GM12878 (cell line): ENCODE measurements around the gene TAPBP. TPM values are rescaled to one million over a fixed set of nuclear protein-coding genes. Genes with fewer than 3 reads are reported as not detected.

Experiments used
- ATAC-seq: fragments of 200-7000 bp; cut with Tn5 transposase; 3 replicates; pipeline ENCODE4 v1.9.1; 2020; ENCODE audit warnings: mild to moderate bottlenecking, moderate library complexity
- BruUV-seq: library from RNA; stranded (reverse); fragments of 400-500 nt; replicated peaks from 2 replicates; lab custom pipeline; 2021; lab: Mats Ljungman, UMichigan
- CTCF ChIA-PET: fragments of 300-600 bp; sonication (Branson Sonifier 250); formaldehyde crosslinking; extraction: SDS; loops from one replicate; lab custom pipeline; 2021; ENCODE audit warnings: inconsistent platforms; lab: Yijun Ruan, JAX
- POLR2A ChIA-PET: fragments of 350-600 bp; formaldehyde crosslinking; extraction: SDS; loops from one replicate; lab custom pipeline; 2021; ENCODE audit warnings: inconsistent platforms; lab: Charles Lee
- RAD21 ChIA-PET: fragments of 300-600 bp; sonication (Branson Sonifier 250); formaldehyde crosslinking; loops from one replicate; lab custom pipeline; 2023; ENCODE audit warnings: antibody characterized with exemption; ENCODE audit not compliant: unreplicated experiment; lab: Charles Lee
- SMC1A ChIA-PET: fragments of 300-600 bp; sonication (Branson Sonifier 250); formaldehyde crosslinking; loops from one replicate; lab custom pipeline; 2023; ENCODE audit not compliant: unreplicated experiment, uncharacterized antibody; lab: Charles Lee
- DNase-seq: peaks from one replicate; pipeline ENCODE4 v3.0.0-alpha.2; 2011; ENCODE audit warnings: low read depth, low spot score
- FAIRE-seq: peaks from 3 replicates; lab custom pipeline; 2011; peaks lifted over from hg19 to GRCh38; lab: Jason Lieb, UNC
- H2AFZ ChIP-seq: 2 replicates; pipeline ENCODE4 v1.6.0; 2011; ENCODE audit warnings: low read depth, low read length, control low read depth; ENCODE audit not compliant: control insufficient read depth
- H3K27ac ChIP-seq: 2 replicates; pipeline ENCODE4 v1.5.1; 2011; ENCODE audit warnings: control low read depth; ENCODE audit not compliant: control insufficient read depth, insufficient read depth
- H3K27me3 ChIP-seq, 2 experiments: replicated peaks in 1 of 2; 2 replicates each; pipeline versions ENCODE4 v1.6.0 to v1.6.1; 2011; ENCODE audit warnings: low read length in 1 of 2; ENCODE audit not compliant: control insufficient read depth in 2 of 2, insufficient read depth in 2 of 2
- H3K36me3 ChIP-seq, 2 experiments: 2 replicates each; pipeline ENCODE4 v1.5.1; 2011; ENCODE audit warnings: low read length in 1 of 2; ENCODE audit not compliant: control insufficient read depth in 2 of 2, insufficient read depth in 2 of 2
- H3K4me1 ChIP-seq: 2 replicates; pipeline ENCODE4 v1.6.1; 2011; ENCODE audit warnings: mild to moderate bottlenecking, low read length, moderate library complexity, mixed read lengths; ENCODE audit not compliant: control insufficient read depth, insufficient read depth
- H3K4me2 ChIP-seq: 2 replicates; pipeline ENCODE4 v1.6.0; 2011; ENCODE audit warnings: control low read depth; ENCODE audit not compliant: control insufficient read depth, insufficient read depth
- H3K4me3 ChIP-seq: fragments of 200-600 bp; sonication (generic); 2 replicates; pipeline ENCODE4 v1.5.1; 2016
- H3K79me2 ChIP-seq: 2 replicates; pipeline ENCODE4 v1.6.0; 2011; ENCODE audit warnings: low read length; ENCODE audit not compliant: control insufficient read depth, insufficient read depth
- H3K9ac ChIP-seq: 2 replicates; pipeline ENCODE4 v1.8.0; 2011; ENCODE audit warnings: low read length, control low read depth, mixed read lengths; ENCODE audit not compliant: control insufficient read depth, insufficient read depth
- H3K9me3 ChIP-seq: replicated peaks from 3 replicates; pipeline ENCODE4 v1.5.1; 2011; ENCODE audit warnings: mild to moderate bottlenecking, low read length; ENCODE audit not compliant: control insufficient read depth, insufficient read depth
- H4K20me1 ChIP-seq: 2 replicates; pipeline ENCODE4 v1.6.0; 2011; ENCODE audit not compliant: control insufficient read depth, insufficient read depth
- ASH2L ChIP-seq: fragments of 300-600, 200-600 bp; sonication (generic); IDR thresholded peaks from 2 replicates; pipeline ENCODE4 v1.6.1; 2017; ENCODE audit warnings: low read depth, mild to moderate bottlenecking, borderline replicate concordance
- CBX3 ChIP-seq: fragments of 200-600 bp; sonication (generic); IDR thresholded peaks from 2 replicates; pipeline ENCODE4 v1.6.1; 2016; ENCODE audit warnings: low read depth, borderline replicate concordance
- CHD1 ChIP-seq: IDR thresholded peaks from 2 replicates; pipeline ENCODE4 v1.6.1; 2012; ENCODE audit warnings: low read depth, low read length, improper control_type of control experiment
- CHD4 ChIP-seq: fragments of 200-600 bp; sonication (generic); IDR thresholded peaks from 2 replicates; pipeline ENCODE4 v1.6.1; 2016; ENCODE audit warnings: mild to moderate bottlenecking
- EGR1 ChIP-seq, 2 experiments: IDR thresholded peaks; 1 replicate in 1 of 2; 2 replicates in 1 of 2; pipeline ENCODE4 v1.6.1; 2011 to 2012; ENCODE audit warnings: low read depth in 2 of 2, low read length in 2 of 2, borderline replicate concordance in 1 of 2, mild to moderate bottlenecking in 1 of 2, moderate library complexity in 1 of 2
- IRF5 ChIP-seq: fragments of 450-650 bp; IDR thresholded peaks from 2 replicates; pipeline ENCODE4 v1.6.1; 2017; ENCODE audit warnings: borderline replicate concordance
- KDM1A ChIP-seq: fragments of 200-600 bp; sonication (generic); IDR thresholded peaks from 2 replicates; pipeline ENCODE4 v1.6.1; 2016; ENCODE audit warnings: borderline replicate concordance
- MXI1 ChIP-seq: fragments of 150-350 bp; IDR thresholded peaks from 2 replicates; pipeline ENCODE4 v1.6.1; 2011; ENCODE audit warnings: low read depth, mild to moderate bottlenecking, inconsistent platforms, low read length, improper control_type of control experiment
- MYB ChIP-seq: fragments of 150-350 bp; IDR thresholded peaks from 2 replicates; pipeline ENCODE4 v1.6.1; 2014; ENCODE audit warnings: mild to moderate bottlenecking, low read depth, low read length, borderline replicate concordance
- NKRF ChIP-seq: fragments of 450-650 bp; conservative IDR thresholded peaks from 2 replicates; pipeline ENCODE4 v1.6.1; 2017; ENCODE audit warnings: mild to moderate bottlenecking, moderate library complexity
- PRDM15 ChIP-seq: fragments of 450-650 bp; formaldehyde crosslinking; IDR thresholded peaks from 2 replicates; pipeline ENCODE4 v1.4.0; 2020; ENCODE audit warnings: mild to moderate bottlenecking, moderate library complexity
- RELA ChIP-seq: fragments of 450-650 bp; IDR thresholded peaks from 2 replicates; pipeline ENCODE4 v1.8.0; 2014; ENCODE audit warnings: borderline replicate concordance; ENCODE audit not compliant: partially characterized antibody
- SP1 ChIP-seq: IDR thresholded peaks from one replicate; pipeline ENCODE4 v1.6.1; 2011; ENCODE audit warnings: low read depth, low read length
- STAT1 ChIP-seq: fragments of 450-650 bp; conservative IDR thresholded peaks from 2 replicates; pipeline ENCODE4 v1.6.1; 2014; ENCODE audit warnings: antibody characterized with exemption, mild to moderate bottlenecking
- SUPT20H ChIP-seq: IDR thresholded peaks from 2 replicates; pipeline ENCODE4 v1.6.1; 2011; ENCODE audit warnings: low read depth, mild to moderate bottlenecking, low read length, moderate library complexity, borderline replicate concordance; ENCODE audit not compliant: control insufficient read depth
- TCF3 ChIP-seq: IDR thresholded peaks from 2 replicates; pipeline ENCODE4 v1.6.1; 2012; ENCODE audit warnings: low read depth, mild to moderate bottlenecking, low read length, borderline replicate concordance; ENCODE audit not compliant: insufficient read depth
- ZNF217 ChIP-seq: fragments of 450-650 bp; IDR thresholded peaks from 2 replicates; pipeline ENCODE4 v1.6.1; 2017; ENCODE audit warnings: antibody characterized with exemption, mild to moderate bottlenecking
- ZZZ3 ChIP-seq: IDR thresholded peaks from 2 replicates; pipeline ENCODE4 v1.6.1; 2011; ENCODE audit warnings: low read depth; ENCODE audit not compliant: control insufficient read depth, insufficient read length
- WGBS: methylation state at CpG from one replicate; pipeline ENCODE4 v1.1.6; 2016; ENCODE audit warnings: low lambda C conversion rate; ENCODE audit not compliant: insufficient replicate concordance, insufficient coverage; ENCODE audit errors: missing lambda C conversion rate; 5-methylcytosine and 5-hydroxymethylcytosine counted together
- in situ Hi-C: fragments of 300-500 bp; cut with MboI; formaldehyde crosslinking; loops from 9 replicates; pipeline ENCODE4 v1.14.3; 2018; ENCODE audit warnings: mixed read lengths
- intact Hi-C: fragments of 100-400 bp; cut with micrococcal nuclease; formaldehyde crosslinking; loops from one replicate; pipeline ENCODE4 v1.14.2; 2022; ENCODE audit not compliant: unreplicated experiment
- polyA plus RNA-seq, 11 experiments: library from polyadenylated mRNA; depleted of rRNA in 4 of 11; unstranded in 6 of 11; stranded (reverse) in 5 of 11; fragments of >200 nt; fragmentation: Nextera tagmentation in 4 of 11; fragmentation: Illumina TruSeq in 1 of 11; extraction: Ambion mirVana in 4 of 11; extraction: Trizol in 1 of 11; gene quantifications; 1 replicate in 1 of 11; 2 replicates in 10 of 11; pipeline versions ENCODE4 v1.2.1 to v1.2.3, GENCODE V29; 2011 to 2016; ENCODE audit warnings: inconsistent platforms in 2 of 11, missing spikeins in 2 of 11, low read depth in 1 of 11
- total RNA-seq, 4 experiments: library from RNA; depleted of rRNA in 3 of 4; stranded (reverse); fragments of >200 nt in 3 of 4; fragmentation: Illumina TruSeq in 1 of 4; extraction: Trizol in 1 of 4; gene quantifications; 2 replicates each; pipeline versions ENCODE4 v1.2.1 to v1.2.3, GENCODE V29; 2013 to 2021

Gene TAPBP
- total and polyA plus RNA-seq, 10 of the 15 experiments (the other 5 are each of a cell fraction or from before 2014, with no cell fraction given) = 14.6 to 210 (median 78.1) TPM

- ChIA-PET RAD21 (interaction anchor here (0.9 to 2.8 kb wide), 14 partner anchors 8 to 304 kb away, joined by 3 to 22 read pairs (median 4); partner anchors contain the start of genes B3GALT4, ITPR3, PFDN6 and RGL2), SMC1A (interaction anchor here (0.9 to 1.5 kb wide), 4 partner anchors 18 to 114 kb away, joined by 3 to 13 read pairs (median 6); partner anchors contain the start of genes PFDN6 and WDR46), CTCF (interaction anchor here (0.8 to 2.7 kb wide), 7 partner anchors 16 to 109 kb away, joined by 3 to 19 read pairs (median 4); partner anchors contain the start of genes B3GALT4, CUTA and RING1), POLR2A (interaction anchor here (0.5 to 2.0 kb wide), 16 partner anchors 16 to 1323 kb away, joined by 3 to 12 read pairs (median 5); partner anchors contain the start of genes B3GALT4, HLA-DPA1, HLA-DPB1 and HSD17B8)
- no peaks in the 10 kb centered on the region for H3K27me3 ChIP-seq
- peaks cover 35% of the 10 kb centered on the region for H3K4me1 ChIP-seq
- WGBS = no CpG with 5 or more reads among the region's 27 CpGs
- FAIRE-seq = no peak
- H4K20me1 ChIP-seq = 0 out of 2 replicates have a peak, but pooled peaks cover 3% of the 10 kb centered on the region
- peak overlapping the region; percentile 38; the same call in 1 of the 2 replicates for H3K4me3 ChIP-seq
- H3K9ac ChIP-seq = no peak overlapping the region; the same call in 1 of the 2 replicates
- no peak for ATAC-seq
- intact Hi-C loops = loop anchor here (5.0 kb wide), 1 partner anchor 100 kb away; the partner anchor contains the start of gene CUTA
- H3K9me3 ChIP-seq = no peaks in the 10 kb centered on the region
- no peak overlapping the region for H3K27ac ChIP-seq
- H3K36me3 ChIP-seq = peaks cover 12 to 16% of the 10 kb centered on the region in 2 experiments; a peak in 3 of 4 replicates
- H3K4me2 ChIP-seq = peak overlapping the region; percentile 75; the same call in 1 of the 2 replicates
- in situ Hi-C loops = no loop called here
- no peak for DNase-seq
- no peak overlapping the region for H2AFZ ChIP-seq
- peaks cover 55% of the 10 kb centered on the region for H3K79me2 ChIP-seq
- BruUV-seq = no TSS peak
- TF ChIP-seq MXI1 (no peak), ZZZ3 (no peak), ZNF217 (no peak), RELA (no peak), ASH2L (no peak), STAT1 (no peak), IRF5 (no peak), MYB (no peak), CBX3 (no peak), KDM1A (no peak), SUPT20H (no peak), EGR1 (IDR thresholded peaks at IDR 0.05; ENCODE audit: borderline replicate concordance in 1 of 2, low read depth in 2 of 2, low read length in 2 of 2) (no peak), TCF3 (no peak), PRDM15 (no peak), NKRF (no peak), SP1 (no peak), CHD1 (no peak), CHD4 (no peak)
Observed at GRCh38 chr6:33317419-33317668, 3.5 kb upstream of the TAPBP start.
